HepG2 (cell line): Measurements from ENCODE around the gene SLC5A8. TPM values are rescaled to one million over a fixed set of nuclear protein-coding genes. Genes with fewer than 3 reads are reported as not detected.

ENCODE experiments used
- ATAC-seq: fragments of 200-7000 bp; cut with Tn5 transposase; 3 replicates; pipeline ENCODE4 v1.9.1; 2020; ENCODE audit warnings: mild to moderate bottlenecking, moderate library complexity
- BruUV-seq: library from RNA; stranded (reverse); fragments of 400-500 nt; replicated peaks from 2 replicates; lab custom pipeline; 2021; lab: Mats Ljungman, UMichigan
- CTCF ChIA-PET: fragments of 300-600 bp; formaldehyde crosslinking; extraction: SDS; loops from one replicate; lab custom pipeline; 2021; ENCODE audit warnings: low total read pairs, inconsistent platforms, low intra/inter-chr PET ratio; lab: Yijun Ruan, JAX
- POLR2A ChIA-PET: fragments of 350-600 bp; sonication (Branson Sonifier 250); formaldehyde crosslinking; loops from one replicate; lab custom pipeline; 2020; ENCODE audit warnings: antibody characterized with exemption, inconsistent platforms; lab: Yijun Ruan, JAX
- DNase-seq: peaks from one replicate; pipeline ENCODE4 v3.0.0-alpha.2; 2015; ENCODE audit warnings: low spot score
- FAIRE-seq: peaks from 3 replicates; lab custom pipeline; 2011; peaks lifted over from hg19 to GRCh38; lab: Jason Lieb, UNC
- H2AFZ ChIP-seq: one replicate; pipeline ENCODE4 v1.6.1; 2011; ENCODE audit warnings: low read length, inconsistent platforms
- H3K27ac ChIP-seq: fragments of 300-600 bp; 3 replicates; pipeline ENCODE4 v1.8.0; 2011; ENCODE audit warnings: mixed run types, mild to moderate bottlenecking, mixed read lengths, low read length, inconsistent platforms; ENCODE audit not compliant: insufficient read depth; ENCODE audit errors: extremely low read length
- H3K27me3 ChIP-seq, 2 experiments: fragments of 200-600 bp in 1 of 2; 2 replicates in 1 of 2; 3 replicates in 1 of 2; pipeline versions ENCODE4 v1.6.0 to v1.8.0; 2011; ENCODE audit warnings: low read length in 2 of 2, mild to moderate bottlenecking in 2 of 2, moderate library complexity in 2 of 2, inconsistent platforms in 1 of 2; ENCODE audit not compliant: insufficient read depth in 2 of 2, control insufficient read depth in 1 of 2
- H3K36me3 ChIP-seq, 2 experiments: fragments of 200-600 bp in 1 of 2; replicated peaks in 1 of 2; 2 replicates in 1 of 2; 3 replicates in 1 of 2; pipeline versions ENCODE4 v1.5.1 to v1.8.0; 2011; ENCODE audit warnings: low read length in 2 of 2, inconsistent platforms in 1 of 2; ENCODE audit not compliant: insufficient read depth in 2 of 2, control insufficient read depth in 1 of 2
- H3K4me1 ChIP-seq: 2 replicates; pipeline ENCODE4 v1.5.1; 2012; ENCODE audit warnings: low read length, inconsistent platforms; ENCODE audit not compliant: insufficient read depth
- H3K4me2 ChIP-seq: 2 replicates; pipeline ENCODE4 v1.6.0; 2011; ENCODE audit warnings: low read depth, low read length, inconsistent platforms
- H3K4me3 ChIP-seq, 3 experiments: fragments of 200-600 bp in 1 of 3; sonication (generic), shearing (Covaris generic) in 1 of 3; replicated peaks in 1 of 3; 2 replicates each; pipeline ENCODE4 v1.5.1; 2011 to 2016; ENCODE audit warnings: low read length in 3 of 3, inconsistent platforms in 2 of 3, low read depth in 2 of 3, mild to moderate bottlenecking in 2 of 3, control low read depth in 1 of 3, mixed read lengths in 1 of 3; ENCODE audit not compliant: insufficient read depth in 1 of 3
- H3K79me2 ChIP-seq: one replicate; pipeline ENCODE4 v1.6.1; 2011; ENCODE audit warnings: low read length, inconsistent platforms; ENCODE audit not compliant: insufficient read depth
- H3K9ac ChIP-seq: 2 replicates; pipeline ENCODE4 v1.6.0; 2011; ENCODE audit warnings: mild to moderate bottlenecking, low read depth, low read length, inconsistent platforms; ENCODE audit not compliant: insufficient read depth
- H3K9me3 ChIP-seq: 2 replicates; pipeline ENCODE4 v1.5.1; 2012; ENCODE audit warnings: mild to moderate bottlenecking, low read length
- H4K20me1 ChIP-seq: 2 replicates; pipeline ENCODE4 v1.6.0; 2011; ENCODE audit warnings: inconsistent platforms, mild to moderate bottlenecking, low read length, moderate library complexity; ENCODE audit not compliant: insufficient read depth
- ARNT2 ChIP-seq: sonication (generic); formaldehyde crosslinking; IDR thresholded peaks from 2 replicates; pipeline ENCODE4 v1.8.0; 2022; ENCODE audit warnings: mild to moderate bottlenecking, low read depth, missing genetic modification reagents, moderate library complexity
- CREBL2 ChIP-seq: sonication (generic); formaldehyde crosslinking; IDR thresholded peaks from 2 replicates; pipeline ENCODE4 v1.8.1; 2023; ENCODE audit warnings: missing genetic modification reagents, mild to moderate bottlenecking, borderline replicate concordance
- FOXP1 ChIP-seq, 2 experiments: fragments of 450-650 bp in 1 of 2; IDR thresholded peaks; 2 replicates each; pipeline ENCODE4 v1.6.1; 2017 to 2018; ENCODE audit warnings: antibody characterized with exemption in 1 of 2
- KDM5A ChIP-seq: fragments of 200-600 bp; sonication (generic); IDR thresholded peaks from 2 replicates; pipeline ENCODE4 v1.7.0; 2018; ENCODE audit warnings: antibody characterized with exemption, mild to moderate bottlenecking, low read length, borderline replicate concordance
- MTF1 ChIP-seq: sonication (generic); formaldehyde crosslinking; IDR thresholded peaks from 2 replicates; pipeline ENCODE4 v1.5.0; 2020; ENCODE audit warnings: missing genetic modification reagents
- PLSCR1 ChIP-seq: sonication (generic); formaldehyde crosslinking; IDR thresholded peaks from 2 replicates; pipeline ENCODE4 v1.5.0; 2020; ENCODE audit warnings: missing genetic modification reagents, mild to moderate bottlenecking, borderline replicate concordance
- SNRNP70 ChIP-seq: fragments of 200-400 bp; formaldehyde crosslinking; IDR thresholded peaks from 2 replicates; pipeline ENCODE4 v1.6.1; 2017; ENCODE audit warnings: mild to moderate bottlenecking, low read depth, low read length, moderate library complexity
- ZNF292 ChIP-seq: sonication (generic); formaldehyde crosslinking; IDR thresholded peaks from 2 replicates; pipeline ENCODE4 v1.8.1; 2022; ENCODE audit warnings: mild to moderate bottlenecking, low read depth, missing genetic modification reagents, borderline replicate concordance
- ZNF713 ChIP-seq: sonication (generic); formaldehyde crosslinking; IDR thresholded peaks from 2 replicates; pipeline ENCODE4 v1.4.0; 2020; ENCODE audit warnings: mild to moderate bottlenecking, missing genetic modification reagents
- ZNF773 ChIP-seq: sonication (generic); formaldehyde crosslinking; IDR thresholded peaks from 2 replicates; pipeline ENCODE4 v1.4.0; 2020; ENCODE audit warnings: missing genetic modification reagents, borderline replicate concordance
- WGBS: methylation state at CpG from one replicate; pipeline ENCODE4 v1.1.6; 2017; ENCODE audit warnings: low lambda C conversion rate; 5-methylcytosine and 5-hydroxymethylcytosine counted together
- in situ Hi-C: cut with HindIII; loops from 2 replicates; pipeline ENCODE4 v1.10.0; 2017; ENCODE audit warnings: low pct_unique_long_range_greater_than_20kb; ENCODE audit not compliant: extremely low pct_ligation_motif_present
- intact Hi-C: fragments of 100-400 bp; cut with micrococcal nuclease; formaldehyde crosslinking; loops from one replicate; pipeline ENCODE4 v1.10.0; 2022; ENCODE audit not compliant: unreplicated experiment
- polyA plus RNA-seq, 8 experiments: library from polyadenylated mRNA; depleted of rRNA in 3 of 8; stranded (reverse) in 7 of 8; unstranded in 1 of 8; fragments of >200 nt; fragmentation: Illumina TruSeq in 4 of 8; extraction: Trizol in 4 of 8; gene quantifications; 2 replicates each; pipeline versions ENCODE4 v1.2.1 to v1.2.3, GENCODE V29; 2011 to 2016; ENCODE audit warnings: low read depth in 4 of 8, missing spikeins in 1 of 8, mixed read lengths in 1 of 8; ENCODE audit not compliant: insufficient read depth in 1 of 8
- total RNA-seq, 5 experiments: library from RNA; depleted of rRNA; stranded (reverse); fragments of >200 nt; fragmentation: Illumina TruSeq; extraction: Trizol; gene quantifications; 2 replicates each; pipeline ENCODE4 v1.2.3, GENCODE V29; 2016; ENCODE audit warnings: low read depth in 1 of 5

Gene SLC5A8
- total and polyA plus RNA-seq, 2 of the 13 experiments (the other 11 are each of a cell fraction or from before 2014, with no cell fraction given): not detected

GRCh38 chr12:101256266-101256665 is 46.2 kb upstream of the SLC5A8 start:
- BruUV-seq: no TSS peak
- Histone ChIP-seq H3K4me3 (no peak overlapping the region), H3K9me3 (no peaks in the 10 kb centered on the region), H3K27me3 (no peaks in the 10 kb centered on the region; a peak in 1 of 5 replicates), H4K20me1 (no peaks in the 10 kb centered on the region), H3K4me1 (no peaks in the 10 kb centered on the region), H3K79me2 (no peaks in the 10 kb centered on the region), H2AFZ (no peak overlapping the region), H3K27ac (no peak overlapping the region), H3K9ac (no peak overlapping the region), H3K4me2 (no peak overlapping the region)
- ChIA-PET CTCF (no interaction called here), POLR2A (no interaction called here)
- no peak for ATAC-seq
- intact Hi-C loops (no loop called here), in situ Hi-C loops (no loop called here)
- FAIRE-seq: no peak
- DNase-seq: no peak
- 5% methylated on average over 4 of the region's 4 CpGs for WGBS
- no peak for TF ChIP-seq FOXP1 (IDR thresholded peaks at IDR 0.05)
- TF ChIP-seq FOXP1 (CRISPR knock-in tag; IDR thresholded peaks at IDR 0.05): no peak
- no peak for TF ChIP-seq ARNT2 (CRISPR knock-in tag)
- TF ChIP-seq MTF1 (CRISPR knock-in tag): no peak
- TF ChIP-seq SNRNP70: no peak
- TF ChIP-seq CREBL2 (CRISPR knock-in tag): no peak
- TF ChIP-seq ZNF713 (CRISPR knock-in tag): no peak
- no peak for TF ChIP-seq KDM5A
- TF ChIP-seq PLSCR1: no peak
- TF ChIP-seq ZNF292 (CRISPR knock-in tag): no peak
- TF ChIP-seq ZNF773 (CRISPR knock-in tag): no peak
- TF ChIP-seq, all 625 proteins: peak for 0
- no peaks in the 10 kb centered on the region for H3K36me3 ChIP-seq
